OCI-LY3 (cell line): ENCODE data around the gene PREX1.

ENCODE experiments used
- CTCF ChIP-seq: fragments of 200-600, 300-600 bp; sonication (generic); IDR thresholded peaks from 2 replicates; pipeline ENCODE4 v1.5.1; 2014; ENCODE audit warnings: antibody characterized with exemption, low read length, low read depth
- EZH2phosphoT487 ChIP-seq: fragments of 200-600 bp; shearing (Covaris generic); IDR thresholded peaks from 2 replicates; pipeline ENCODE4 v1.6.1; 2018; ENCODE audit warnings: antibody characterized with exemption, mixed run types, low read depth

GRCh38 chr20:48752963-48753362 is 74.8 kb downstream of the PREX1 start:
- TF ChIP-seq CTCF (no peak), EZH2phosphoT487 (no peak)
